ENCODE data around the gene SCGN. TPM values are rescaled to one million over a fixed set of nuclear protein-coding genes. Genes with fewer than 3 reads are reported as not detected.

Gene SCGN
- total RNA-seq, 4 donors from 2014 or later, result 0.30 TPM; not detected in 3

GRCh38 chr6:25628471-25629197 is 23.4 kb upstream of the SCGN start:
- Histone ChIP-seq H3K9me3 (no peaks in the 10 kb centered on the region), H3K36me3 (no peaks in the 10 kb centered on the region), H3K4me3 (no peak overlapping the region), H3K27ac (no peak overlapping the region), H3K27me3 (no peaks in the 10 kb centered on the region), H3K4me1 (no peaks in the 10 kb centered on the region)
- intact Hi-C loops (cut with DNase I; ENCODE audit: low total_unique reads), result no loop called here
- no peak for DNase-seq
- no peak for TF ChIP-seq CTCF (IDR thresholded peaks at IDR 0.05)
- TF ChIP-seq POLR2A (IDR thresholded peaks at IDR 0.05), result no peak

- Histone ChIP-seq H3K27ac (no peak overlapping the region), H3K27me3 (no peaks in the 10 kb centered on the region), H3K9me3 (no peaks in the 10 kb centered on the region), H3K36me3 (no peaks in the 10 kb centered on the region), H3K4me1 (no peaks in the 10 kb centered on the region), H3K4me3 (no peak overlapping the region)
- no peak for TF ChIP-seq CTCF (IDR thresholded peaks at IDR 0.05)
- TF ChIP-seq POLR2A (IDR thresholded peaks at IDR 0.05), result no peak
- no peak for DNase-seq
- intact Hi-C loops (cut with DNase I; ENCODE audit: low total_unique reads), result no loop called here
Measured at GRCh38 chr6:25629198-25629576, 22.8 kb upstream of the SCGN start.

GRCh38 chr6:25630508-25631278 is 21.3 kb upstream of the SCGN start:
- no peak overlapping the region for H3K27ac ChIP-seq
- TF ChIP-seq CTCF (IDR thresholded peaks at IDR 0.05), result no peak
- no peak for TF ChIP-seq POLR2A (IDR thresholded peaks at IDR 0.05)
- no peaks in the 10 kb centered on the region for H3K9me3 ChIP-seq
- intact Hi-C loops (cut with DNase I; ENCODE audit: low total_unique reads), result no loop called here
- H3K4me3 ChIP-seq, result no peak overlapping the region
- DNase-seq, result no peak
- no peaks in the 10 kb centered on the region for H3K4me1 ChIP-seq
- H3K27me3 ChIP-seq, result no peaks in the 10 kb centered on the region
- H3K36me3 ChIP-seq, result no peaks in the 10 kb centered on the region

- intact Hi-C loops (cut with DNase I; ENCODE audit: low total_unique reads), result no loop called here
- Histone ChIP-seq H3K4me3 (no peak overlapping the region), H3K9me3 (no peaks in the 10 kb centered on the region), H3K4me1 (no peaks in the 10 kb centered on the region), H3K36me3 (no peaks in the 10 kb centered on the region), H3K27ac (no peak overlapping the region), H3K27me3 (no peaks in the 10 kb centered on the region)
- no peak for TF ChIP-seq CTCF (IDR thresholded peaks at IDR 0.05)
- no peak for TF ChIP-seq POLR2A (IDR thresholded peaks at IDR 0.05)
- DNase-seq, result no peak
Measured at GRCh38 chr6:25635886-25636317, 16.1 kb upstream of the SCGN start.

- TF ChIP-seq CTCF (IDR thresholded peaks at IDR 0.05), result no peak
- no peak for TF ChIP-seq POLR2A (IDR thresholded peaks at IDR 0.05)
- no peak for DNase-seq
- no peaks in the 10 kb centered on the region for H3K27me3 ChIP-seq
- H3K27ac ChIP-seq, result no peak overlapping the region
- intact Hi-C loops (cut with DNase I; ENCODE audit: low total_unique reads), result no loop called here
- H3K4me1 ChIP-seq, result no peaks in the 10 kb centered on the region
- no peaks in the 10 kb centered on the region for H3K9me3 ChIP-seq
- no peak overlapping the region for H3K4me3 ChIP-seq
- no peaks in the 10 kb centered on the region for H3K36me3 ChIP-seq
Measured at GRCh38 chr6:25637211-25637610, 14.8 kb upstream of the SCGN start.
